ENCODE data around the gene LPP.

Gene LPP

GRCh38 chr3:188923671-188924070, 769.7 kb downstream of the LPP start:
- DNase-seq (ENCODE audit: low read depth): no peak

DNA sequence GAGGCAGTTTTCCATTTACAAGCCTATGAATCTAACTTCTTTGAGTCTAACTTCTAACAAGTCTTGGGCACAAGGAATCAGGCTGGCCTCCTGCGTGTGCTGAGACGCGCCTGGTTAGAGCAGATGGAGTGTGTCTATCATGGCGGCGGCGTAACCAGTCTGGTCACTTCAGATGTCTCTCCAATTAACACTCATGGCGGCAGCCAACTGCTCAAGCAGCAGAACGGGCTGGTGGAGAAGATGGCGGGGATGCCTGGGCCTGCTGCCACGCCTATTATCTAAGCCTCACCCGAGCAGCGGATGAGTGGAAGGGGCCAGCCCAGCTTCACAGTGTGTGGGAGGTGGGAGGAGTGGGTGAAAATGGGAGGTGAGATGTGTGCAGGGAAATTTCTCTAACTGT, 771.4 kb downstream of the LPP start:
- DNase-seq (ENCODE audit: low read depth): no peak

DNA sequence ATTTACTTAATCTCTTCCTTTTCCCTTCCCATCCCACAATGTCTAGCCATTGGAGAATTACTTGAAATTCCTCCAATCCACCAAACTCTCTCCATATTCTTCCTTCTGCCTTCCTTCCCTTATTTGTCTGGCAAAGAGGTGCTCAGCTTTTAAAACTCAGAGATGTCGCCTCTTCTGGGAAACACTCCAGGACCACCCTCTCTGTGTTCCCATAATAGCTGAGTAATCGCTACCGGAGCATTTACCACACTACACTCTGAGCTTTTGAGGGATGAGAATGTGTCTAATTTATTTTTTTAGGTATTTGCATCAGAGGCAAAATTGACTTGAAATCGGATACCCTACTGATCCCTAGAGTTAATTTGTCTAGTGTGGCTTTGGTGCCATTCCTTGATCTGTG, 772.2 kb downstream of the LPP start:
- no peak for DNase-seq (ENCODE audit: low read depth)

GRCh38 chr3:188926741-188927511, 773.0 kb downstream of the LPP start:
- peak; percentile 44 for DNase-seq (ENCODE audit: low read depth)

DNA sequence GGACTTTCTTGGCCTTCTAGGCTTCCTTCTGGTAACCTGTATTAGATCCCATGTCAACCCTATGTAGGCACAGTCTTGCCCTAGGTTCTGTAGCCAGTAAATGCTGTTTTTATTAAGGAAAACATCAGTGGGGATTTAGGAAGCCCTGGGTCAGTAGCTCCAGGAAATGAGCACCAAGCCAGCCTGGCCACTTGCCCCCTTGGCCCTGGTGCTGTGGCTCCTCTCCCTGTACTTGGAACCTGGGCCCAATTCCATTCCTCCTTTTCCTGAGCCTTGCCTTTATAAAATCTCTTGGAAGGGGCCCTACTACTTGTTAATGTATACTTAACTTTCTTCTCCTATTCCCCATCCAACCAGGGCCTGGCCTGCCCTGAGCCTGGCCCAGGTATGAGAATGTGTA, 774.0 kb downstream of the LPP start:
- DNase-seq (ENCODE audit: low read depth): no peak

DNA sequence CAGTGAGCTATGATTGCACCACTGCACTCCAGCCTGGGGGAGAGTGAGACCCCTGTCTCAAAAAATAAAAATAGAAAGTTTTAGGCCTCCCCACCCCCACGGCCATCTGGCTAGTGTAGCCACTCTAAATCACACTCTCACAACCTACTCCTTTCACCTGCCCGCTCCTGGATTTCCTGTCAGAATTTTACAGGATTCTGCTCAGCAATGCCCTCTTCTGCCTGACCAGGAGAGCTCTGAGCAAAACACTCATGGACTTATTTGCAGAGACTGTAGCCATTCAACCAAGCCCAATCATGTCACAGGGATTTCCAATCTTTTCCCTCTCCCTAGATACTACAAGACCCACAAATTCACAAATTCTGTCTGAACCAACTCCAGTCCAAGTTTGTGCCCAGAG, 775.2 kb downstream of the LPP start:
- peak; percentile 53 for DNase-seq (ENCODE audit: low read depth)

GRCh38 chr3:188931036-188931435, 777.1 kb downstream of the LPP start:
- DNase-seq (ENCODE audit: low read depth): no peak

DNA sequence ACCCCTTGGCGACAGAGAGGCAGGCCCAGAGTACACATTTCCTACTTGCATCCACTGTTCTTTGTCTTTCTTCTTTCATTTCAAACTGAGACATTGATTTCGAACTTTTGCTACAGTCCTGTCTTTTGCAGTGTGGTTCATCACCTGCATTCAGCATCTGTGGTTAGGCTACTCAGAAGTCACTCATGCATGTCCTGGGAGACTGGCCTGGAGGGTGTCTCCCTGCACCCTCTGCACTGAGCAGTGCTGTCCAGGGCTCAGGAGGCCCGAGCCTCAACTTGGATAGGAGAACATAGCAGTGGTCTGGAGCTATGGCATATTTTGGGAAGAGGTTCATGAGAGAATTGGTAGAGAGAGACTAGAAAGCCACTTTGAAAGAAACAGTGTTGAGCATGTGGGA, 777.6 kb downstream of the LPP start:
- no peak for DNase-seq (ENCODE audit: low read depth)

DNA sequence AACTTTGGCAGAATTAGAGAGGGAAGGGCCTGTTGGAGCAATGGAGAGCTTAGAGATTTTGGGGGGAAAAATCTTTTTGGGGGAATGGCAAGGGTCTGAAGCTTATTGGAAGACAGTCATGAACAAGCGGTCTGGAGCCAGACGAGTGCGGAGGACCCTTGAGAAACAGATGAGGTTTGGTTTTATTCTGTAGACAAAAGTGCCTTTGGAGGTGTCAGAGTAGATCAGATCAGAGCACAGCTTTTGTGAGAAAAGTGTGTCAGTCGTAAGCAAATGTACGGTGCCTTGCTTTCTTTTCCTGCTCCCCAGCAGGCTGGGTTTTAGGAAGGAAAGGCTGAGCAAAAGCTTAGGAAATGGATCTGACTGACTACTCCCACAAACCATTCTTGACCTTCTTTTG, 781.0 kb downstream of the LPP start:
- no peak for DNase-seq (ENCODE audit: low read depth)

GRCh38 chr3:188936597-188937107, 782.7 kb downstream of the LPP start:
- DNase-seq (ENCODE audit: low read depth): no peak

DNA sequence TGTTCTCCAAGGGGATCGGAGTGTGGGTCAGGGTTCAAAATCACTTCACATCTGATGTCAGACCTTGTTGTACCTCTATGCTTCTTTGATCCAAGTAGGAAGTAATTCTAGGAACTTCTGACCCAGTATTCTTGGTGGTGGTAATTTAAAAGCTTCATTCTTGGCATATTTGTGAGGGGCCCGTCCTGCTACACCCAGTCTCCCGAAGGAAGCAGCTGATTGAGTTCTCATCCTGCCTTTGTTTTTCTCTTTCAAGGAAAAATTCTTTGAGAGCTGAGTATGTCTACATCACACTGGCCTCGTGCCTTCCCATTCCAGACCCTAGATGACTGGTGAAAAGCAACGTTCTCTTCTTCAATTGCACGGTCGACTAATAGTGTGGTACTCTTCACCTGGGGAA, 783.4 kb downstream of the LPP start:
- DNase-seq (ENCODE audit: low read depth): peak; percentile 35

- DNase-seq (ENCODE audit: low read depth): no peak
Measured at GRCh38 chr3:188938999-188939398, 785.0 kb downstream of the LPP start.

- DNase-seq (ENCODE audit: low read depth): no peak
Measured at GRCh38 chr3:188939814-188940572, 786.0 kb downstream of the LPP start.

Data from amniotic epithelial cell (primary cell).